GM18951 (cell line): ENCODE measurements around the gene FRMD1.

Experiments
- POLR2A ChIP-seq: IDR thresholded peaks from 4 replicates; pipeline ENCODE4 v1.6.1; 2011; ENCODE audit warnings: mild to moderate bottlenecking; ENCODE audit not compliant: insufficient read length, insufficient read depth; ENCODE audit errors: extremely low read depth
- in situ Hi-C: fragments of 300-500 bp; cut with MboI; formaldehyde crosslinking; loops from one replicate; pipeline ENCODE4 v1.12.0; 2022; ENCODE audit warnings: low sequenced_read_pairs, mixed read lengths, inconsistent platforms; ENCODE audit not compliant: unreplicated experiment

The FRMD1 gene

DNA sequence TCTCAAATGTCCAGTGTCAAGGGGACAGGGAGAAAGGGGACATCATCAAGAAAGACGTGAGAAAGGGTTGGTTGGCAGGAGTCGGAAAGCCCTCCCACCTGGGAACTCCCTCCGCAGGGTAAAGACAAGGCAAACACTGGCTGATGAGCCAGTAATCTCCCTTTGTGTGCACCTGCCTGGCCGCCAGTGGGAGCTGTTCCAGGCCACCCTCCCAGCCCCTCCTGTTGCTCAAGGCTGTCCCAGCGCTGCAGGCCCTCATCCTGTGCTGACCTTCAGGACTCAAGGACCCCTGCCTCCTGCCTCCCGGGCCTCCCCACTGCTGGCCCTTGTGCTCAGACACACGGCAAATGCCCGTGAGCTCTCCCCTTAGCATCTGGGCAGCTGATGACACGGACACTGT is 7.4 kb downstream of the FRMD1 start:
- TF ChIP-seq POLR2A = no peak
- in situ Hi-C loops = no loop called here

DNA sequence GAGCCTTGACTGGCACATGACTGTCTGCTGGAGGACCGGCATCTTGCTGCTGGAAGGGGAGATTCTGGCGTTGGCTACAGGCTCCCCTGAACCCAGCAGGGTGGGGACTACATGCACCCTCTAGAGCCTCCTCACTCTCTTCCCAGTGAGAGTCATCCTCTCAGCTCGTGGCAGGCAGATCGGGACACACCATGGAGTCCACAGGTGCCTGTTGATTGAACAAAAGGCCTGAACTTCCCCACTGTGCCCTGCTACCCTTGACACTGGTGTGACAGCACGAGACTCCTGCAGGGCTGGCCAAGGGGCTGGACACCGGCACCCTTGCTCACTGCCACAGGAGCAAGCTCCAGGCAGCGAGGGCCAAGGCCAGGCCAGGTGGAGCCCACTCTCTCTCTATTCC is 8.2 kb downstream of the FRMD1 start:
- in situ Hi-C loops = no loop called here
- TF ChIP-seq POLR2A = no peak

DNA sequence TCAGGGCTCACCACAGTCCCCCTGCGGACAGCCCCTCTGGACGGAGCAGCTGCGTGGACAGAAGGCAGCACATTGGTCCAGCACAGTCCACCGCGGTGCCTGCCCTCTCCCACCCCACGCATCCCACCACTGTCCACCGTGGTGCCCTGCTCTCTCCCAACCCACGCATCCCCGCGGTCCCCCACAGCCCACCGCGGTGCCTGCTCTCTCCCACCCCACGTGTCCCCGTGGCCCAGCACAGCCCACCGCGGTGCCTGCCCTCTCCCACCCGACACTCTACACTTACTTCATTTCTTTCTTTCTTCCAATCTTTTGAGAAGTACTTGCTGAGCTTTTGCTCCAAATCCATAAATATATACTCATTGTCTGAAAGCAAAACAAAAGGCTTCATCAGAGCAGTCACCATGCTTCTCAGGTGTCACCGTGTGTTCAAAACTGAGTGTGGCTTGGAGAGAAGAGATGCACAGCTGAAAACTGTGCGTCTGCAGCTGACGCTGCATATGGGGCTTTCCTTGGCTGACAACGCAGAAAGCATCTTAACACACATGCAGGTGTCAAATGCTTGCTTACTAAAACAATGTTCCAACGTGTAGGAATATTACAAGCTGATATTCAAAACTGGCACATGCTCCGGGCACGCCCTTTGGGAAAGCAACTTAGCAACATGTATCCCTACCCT is 11.8 kb downstream of the FRMD1 start:
- in situ Hi-C loops = no loop called here
- TF ChIP-seq POLR2A = no peak

DNA sequence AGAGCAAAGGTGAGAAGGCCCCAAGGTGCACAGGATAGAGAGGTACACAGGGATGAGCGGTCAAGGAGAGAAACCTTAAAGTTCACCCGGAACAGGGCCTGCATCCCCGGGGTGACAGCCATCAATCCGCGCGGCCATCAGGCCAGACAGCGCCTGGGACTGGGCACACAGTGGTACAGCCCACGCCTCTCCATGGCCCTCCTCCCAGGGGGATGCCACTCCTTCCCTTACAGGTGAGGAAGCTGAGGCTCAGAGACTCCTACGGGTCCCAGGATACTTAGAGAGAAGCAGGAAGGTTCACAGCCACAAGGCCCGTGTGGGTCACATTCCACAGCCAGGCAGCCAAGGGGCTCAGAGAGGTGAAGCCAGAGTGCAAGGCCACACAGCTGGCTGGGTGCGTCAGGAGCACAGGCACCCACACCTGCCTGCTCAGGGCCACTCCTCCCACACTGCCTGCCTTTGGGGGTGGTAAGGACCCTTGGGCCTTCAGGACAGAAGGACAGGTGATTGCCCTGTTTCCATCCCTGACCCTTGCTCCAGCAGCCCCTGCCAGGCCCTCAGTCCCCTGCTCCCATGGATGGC is 14.7 kb downstream of the FRMD1 start:
- TF ChIP-seq POLR2A = no peak

DNA sequence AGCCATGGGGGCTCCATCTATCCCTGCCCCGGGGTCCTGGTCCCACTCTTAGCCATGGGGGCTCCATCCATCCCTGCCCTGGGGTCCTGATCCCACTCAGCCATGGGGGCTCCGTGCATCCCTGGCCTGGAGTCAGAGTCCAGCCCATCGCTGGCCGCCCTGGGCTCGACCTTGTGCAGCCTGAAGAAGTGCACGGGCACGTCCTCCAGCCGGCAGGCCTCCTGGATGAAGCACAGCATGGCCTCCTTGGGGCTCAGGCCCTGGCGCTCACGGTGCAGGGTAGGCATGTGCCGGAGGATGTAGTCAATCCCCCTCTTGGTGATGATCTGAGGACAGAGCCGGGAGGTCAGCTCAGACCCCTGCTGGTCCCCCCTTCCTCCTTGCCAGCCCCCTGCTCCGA is 15.6 kb downstream of the FRMD1 start:
- in situ Hi-C loops = no loop called here
- no peak for TF ChIP-seq POLR2A

More for the DNA sequence above, 14.7 kb downstream of the FRMD1 start:
- in situ Hi-C loops = no loop called here

DNA sequence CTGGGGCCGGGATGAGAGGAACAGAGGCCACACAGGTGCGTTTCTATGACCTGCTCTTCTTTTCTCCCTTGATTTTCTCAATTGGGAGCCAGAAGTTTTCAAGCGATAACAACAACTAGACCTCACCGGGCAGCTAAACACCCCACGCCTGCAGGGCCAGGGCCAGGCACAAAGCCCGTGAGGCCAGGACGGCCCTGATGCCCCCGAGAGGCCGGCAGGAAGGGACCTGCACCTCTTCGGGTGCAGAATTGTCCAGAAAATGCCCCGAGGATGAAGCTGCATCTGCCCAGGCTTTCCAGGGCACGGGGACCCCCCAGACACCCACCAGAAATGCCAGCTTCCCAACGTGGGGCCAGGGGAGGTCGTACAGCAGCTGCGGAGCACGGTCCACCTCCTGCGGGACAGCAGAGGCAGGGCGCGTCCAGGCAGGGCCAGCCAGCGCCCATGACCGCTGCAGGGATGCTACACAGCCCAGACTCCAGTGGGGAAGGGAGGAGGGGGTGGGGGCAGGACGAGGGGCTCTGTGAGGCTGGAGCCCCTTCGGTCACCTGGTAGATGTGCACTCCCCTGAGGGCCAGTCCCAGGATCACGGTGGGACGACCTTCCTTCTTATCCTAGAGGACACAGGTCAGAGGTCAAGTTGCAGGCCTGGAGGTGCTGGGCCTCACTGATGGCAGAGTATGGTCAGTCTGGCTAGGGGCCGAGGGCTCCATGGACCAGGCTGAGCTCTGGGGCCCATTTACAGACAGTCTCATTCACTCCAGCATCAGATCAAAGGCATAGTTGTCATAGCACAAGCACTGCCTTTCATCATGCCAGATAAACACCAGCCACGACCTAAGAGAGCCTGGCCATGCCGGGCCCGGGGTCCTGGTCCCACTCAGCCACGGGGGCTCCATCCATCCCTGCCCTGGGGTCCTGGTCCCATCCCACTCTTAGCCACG is 16.4 kb downstream of the FRMD1 start:
- no peak for TF ChIP-seq POLR2A
- in situ Hi-C loops = no loop called here

DNA sequence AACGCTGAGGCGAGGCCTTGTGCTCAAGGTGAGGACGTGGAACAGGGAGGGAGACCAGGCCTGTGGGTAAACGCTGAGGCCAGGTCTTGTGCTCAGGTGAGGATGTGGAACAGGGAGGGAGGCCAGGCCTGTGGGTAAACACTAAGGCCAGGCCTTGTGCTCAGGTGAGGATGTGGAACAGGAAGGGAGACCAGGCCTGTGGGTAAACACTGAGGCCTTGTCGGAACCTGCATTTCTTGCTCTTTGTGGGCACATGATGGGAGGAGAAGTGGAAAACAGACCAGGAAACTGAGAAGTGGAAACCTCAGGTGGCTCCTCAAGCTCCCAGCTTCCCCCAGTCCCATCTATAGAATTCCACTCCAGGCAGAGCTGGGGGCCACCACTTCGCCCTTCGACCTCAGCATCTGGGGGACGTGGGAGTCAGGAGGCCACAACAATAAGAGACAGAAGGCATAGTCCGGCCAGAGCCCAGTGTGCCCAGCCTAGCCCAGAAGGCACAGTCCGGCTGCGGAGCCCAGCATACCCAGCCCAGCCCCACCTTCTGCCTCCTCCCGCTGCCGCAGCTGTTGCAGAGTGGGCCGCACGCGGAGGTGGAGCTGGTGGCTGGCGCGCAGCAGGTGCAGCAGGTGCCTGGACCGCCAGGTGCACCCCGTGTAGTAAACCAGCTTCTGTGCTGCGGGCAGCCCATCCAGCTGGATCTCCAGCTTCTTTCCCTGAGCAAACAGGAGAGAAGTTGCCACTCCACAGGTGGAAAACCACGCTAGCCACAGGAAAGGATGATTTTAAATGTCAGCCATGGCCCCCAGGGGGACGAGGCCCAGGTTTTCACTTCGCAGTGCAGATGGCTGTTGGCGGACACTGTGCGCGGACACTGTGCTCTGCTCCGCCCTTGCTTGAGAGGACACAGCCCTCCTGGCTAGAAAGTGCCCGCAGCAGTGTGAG is 17.5 kb downstream of the FRMD1 start:
- in situ Hi-C loops = no loop called here
- TF ChIP-seq POLR2A = no peak

DNA sequence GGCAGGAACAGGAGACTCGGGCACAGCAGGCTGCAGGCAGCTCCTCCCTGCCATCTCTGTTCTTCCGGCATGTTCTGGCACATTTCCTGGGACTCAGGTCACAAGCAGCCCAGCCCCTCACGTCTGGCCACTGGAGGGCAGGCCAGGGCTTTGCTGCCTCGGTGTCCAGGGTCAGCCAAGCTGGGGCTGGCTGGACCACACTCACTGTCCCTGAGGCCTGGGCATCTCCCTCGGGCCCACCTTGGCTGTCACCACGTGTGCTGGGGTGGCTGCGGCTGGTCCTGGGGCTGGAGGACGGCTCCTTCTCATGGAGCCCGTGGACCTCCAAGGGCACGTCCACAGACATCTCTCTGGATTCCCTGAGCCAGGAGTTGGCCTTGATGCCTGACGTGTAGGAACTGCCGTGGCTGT is 18.5 kb downstream of the FRMD1 start:
- no peak for TF ChIP-seq POLR2A
- in situ Hi-C loops = no loop called here

DNA sequence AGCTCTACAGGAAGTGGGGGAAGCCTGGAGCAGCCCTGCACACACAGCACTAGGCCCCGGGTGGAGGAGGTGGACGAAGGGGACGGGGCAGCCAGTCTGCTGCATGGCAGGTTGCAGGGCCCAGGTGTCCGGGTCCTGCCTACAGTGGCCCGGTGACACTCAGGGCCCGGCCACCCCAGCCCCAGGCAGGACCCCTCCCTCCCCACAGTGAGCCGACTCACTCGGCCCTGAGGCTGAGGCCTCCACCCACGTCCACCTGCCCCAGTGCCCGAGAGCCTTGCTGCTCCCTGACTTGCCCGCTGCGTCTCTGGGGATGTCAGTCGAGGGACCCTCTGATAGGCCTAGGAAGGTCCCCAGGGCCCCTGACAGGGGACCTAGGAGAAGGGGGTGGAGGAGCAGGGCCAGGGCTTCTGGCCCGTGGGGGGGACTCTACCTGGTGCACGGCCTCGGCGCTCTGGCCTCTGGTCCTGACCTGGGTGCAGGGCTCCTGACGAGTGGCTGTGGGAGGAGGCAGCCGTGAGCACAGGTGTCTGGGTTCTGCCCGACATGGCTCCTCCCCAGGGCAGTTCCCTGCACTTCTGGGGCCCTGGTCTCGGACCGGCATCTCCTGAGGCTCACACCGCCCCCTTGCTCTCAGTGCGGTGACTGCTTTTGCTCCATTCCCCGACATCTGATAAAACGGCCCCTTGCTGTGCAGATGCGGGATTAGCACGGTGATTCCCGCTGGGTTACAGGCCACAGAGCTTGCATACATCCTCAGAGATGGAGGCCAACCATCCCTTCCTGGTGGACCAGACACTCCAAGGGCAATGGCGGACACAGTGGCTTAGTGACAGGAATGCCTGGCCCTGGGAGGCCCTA is 20.1 kb downstream of the FRMD1 start:
- TF ChIP-seq POLR2A = no peak
- in situ Hi-C loops = no loop called here

DNA sequence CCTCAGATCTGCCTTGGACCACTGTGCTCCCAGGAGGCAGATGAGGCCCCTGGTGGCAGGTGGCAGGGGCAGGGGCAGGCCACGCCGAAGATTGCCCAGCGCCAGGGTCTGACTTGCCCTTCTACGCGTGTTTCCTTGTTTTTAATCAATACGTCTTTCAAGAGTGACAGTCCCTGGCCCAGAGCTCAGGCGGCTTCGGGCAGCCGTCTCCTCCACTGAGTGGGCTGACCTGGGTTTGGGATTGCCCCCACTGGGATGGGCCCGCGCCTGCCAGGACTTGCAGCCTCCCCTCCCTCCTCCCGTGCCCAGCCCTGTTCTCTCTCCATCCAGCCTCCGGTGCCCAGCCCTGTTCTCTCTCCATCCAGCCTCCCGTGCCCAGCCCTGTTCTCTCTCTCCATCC is 21.2 kb downstream of the FRMD1 start:
- in situ Hi-C loops = no loop called here
- TF ChIP-seq POLR2A = no peak

DNA sequence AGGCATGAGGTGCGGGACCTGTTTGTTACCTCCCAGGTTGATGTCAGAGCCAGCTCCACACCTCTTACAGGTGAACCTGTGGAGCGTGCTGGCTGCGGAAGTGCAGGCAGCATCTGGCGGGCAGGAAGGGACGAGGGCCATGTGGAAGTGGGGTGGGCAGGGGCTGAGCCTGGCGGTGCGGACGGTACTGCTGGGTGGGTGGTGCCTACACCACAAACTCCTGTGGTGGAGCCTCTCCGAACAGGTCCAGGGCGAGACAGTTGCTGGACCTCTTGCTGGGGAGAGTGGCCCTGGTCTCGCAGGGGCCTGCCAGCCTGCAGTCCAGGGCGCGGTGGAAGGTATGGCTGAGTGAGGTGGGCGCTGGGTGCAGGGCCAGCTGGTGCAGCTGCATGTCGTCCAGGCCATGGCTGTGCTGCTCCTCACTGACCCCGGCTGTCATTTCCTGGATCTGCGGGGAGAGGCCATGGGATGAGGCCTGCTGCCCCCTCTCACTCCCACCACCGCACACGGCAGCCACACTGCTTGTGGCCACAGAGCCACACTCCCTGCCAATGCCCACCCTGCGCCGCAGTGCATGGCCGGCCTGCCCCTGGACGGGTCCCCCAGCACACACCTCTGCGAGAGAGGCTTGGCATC is 22.0 kb downstream of the FRMD1 start:
- TF ChIP-seq POLR2A = no peak
- in situ Hi-C loops = no loop called here

DNA sequence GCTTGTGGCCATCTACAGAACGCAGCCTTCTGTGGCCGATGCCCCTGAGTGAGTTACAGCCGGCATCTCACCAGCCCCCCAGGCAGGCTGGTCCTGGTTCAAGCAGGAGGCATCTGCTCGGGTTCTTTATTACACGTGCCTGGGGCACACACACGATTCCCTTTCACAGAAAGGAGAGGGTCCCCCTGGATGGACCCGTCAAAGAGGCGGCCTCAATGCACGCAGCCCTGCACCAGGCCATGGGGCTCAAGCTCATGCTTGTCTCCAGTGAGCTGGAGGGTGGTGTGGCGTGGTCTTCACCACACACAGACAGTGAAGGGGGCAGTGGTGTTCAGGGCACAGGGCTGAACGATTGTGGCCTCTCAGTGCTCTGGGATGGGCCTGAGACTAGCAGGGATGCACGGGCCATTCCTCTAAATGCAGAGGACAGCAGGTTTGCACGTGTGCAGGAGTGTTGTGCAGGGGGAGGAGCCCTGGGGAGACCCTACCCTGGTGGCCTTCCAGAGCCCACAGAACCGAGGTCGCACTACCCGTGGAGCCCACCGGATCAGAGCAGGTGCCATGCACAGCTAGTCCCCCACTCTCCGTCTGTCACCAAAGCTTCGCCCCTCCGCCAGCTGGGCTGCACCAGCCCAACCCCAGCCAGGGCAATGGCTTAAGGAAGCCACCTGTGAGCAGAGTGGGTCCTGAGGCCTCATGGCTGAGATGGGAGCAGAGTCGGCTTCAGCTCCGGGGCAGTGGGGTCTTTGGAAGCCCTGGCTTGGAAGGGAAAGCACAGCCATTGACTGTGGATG is 23.1 kb downstream of the FRMD1 start:
- in situ Hi-C loops = no loop called here
- TF ChIP-seq POLR2A = no peak
